NCI-H1417 treated with DMSO at 0.1 percent for 48 hours (cell line): ENCODE results near the gene SLC16A10.
"Not testable (repeated sequence)": the region's sequence is repeated elsewhere in the genome, so short reads cannot be mapped to it uniquely, and the experiment has no call there.

ENCODE experiments used
- DNase-seq: peaks from one replicate; lab custom pipeline; 2025; lab: John Stamatoyannopoulos, UW

The SLC16A10 gene

GRCh38 chr6:111087106-111087835 lies at the start of gene SLC16A10:
TSS of gene SLC16A10 (plus strand) at chr6:111087503. CDS start at chr6:111087753, 250 bp downstream.
- DNase-seq = peak; percentile 45

GRCh38 chr6:111038534-111039252 lies 48.6 kb upstream of the SLC16A10 start:
- no peak for DNase-seq

- DNase-seq = no peak
Observed at GRCh38 chr6:111041917-111042316, 45.4 kb upstream of the SLC16A10 start.

- no peak for DNase-seq
Observed at GRCh38 chr6:111047244-111047643, 40.1 kb upstream of the SLC16A10 start.

GRCh38 chr6:111050261-111051023 lies 36.9 kb upstream of the SLC16A10 start:
- DNase-seq = no peak

GRCh38 chr6:111052171-111052570 lies 35.1 kb upstream of the SLC16A10 start:
- DNase-seq = no peak

- DNase-seq = peak; percentile 31
Observed at GRCh38 chr6:111057074-111057752, 30.1 kb upstream of the SLC16A10 start.

- no peak for DNase-seq
Observed at GRCh38 chr6:111061508-111061907, 25.8 kb upstream of the SLC16A10 start.

- not testable (repeated sequence) for DNase-seq
Observed at GRCh38 chr6:111061985-111062384, 25.3 kb upstream of the SLC16A10 start.

- not testable (repeated sequence) for DNase-seq
Observed at GRCh38 chr6:111062860-111063259, 24.4 kb upstream of the SLC16A10 start.

- DNase-seq = no peak
Observed at GRCh38 chr6:111068109-111068865, 19.0 kb upstream of the SLC16A10 start.

GRCh38 chr6:111068866-111069234 lies 18.5 kb upstream of the SLC16A10 start:
- DNase-seq = no peak

GRCh38 chr6:111069382-111070104 lies 17.8 kb upstream of the SLC16A10 start:
- DNase-seq = no peak

GRCh38 chr6:111070105-111071005 lies 16.9 kb upstream of the SLC16A10 start:
- DNase-seq = no peak

GRCh38 chr6:111072801-111073360 lies 14.4 kb upstream of the SLC16A10 start:
- no peak for DNase-seq

- no peak for DNase-seq
Observed at GRCh38 chr6:111074311-111074710, 13.0 kb upstream of the SLC16A10 start.

GRCh38 chr6:111076024-111076695 lies 11.1 kb upstream of the SLC16A10 start:
- DNase-seq = no peak

GRCh38 chr6:111080698-111081097 lies 6.6 kb upstream of the SLC16A10 start:
- no peak for DNase-seq

- DNase-seq = no peak
Observed at GRCh38 chr6:111086685-111087084, 618 bp upstream of the SLC16A10 start.
